ENCODE data around the gene KIF17.

Gene KIF17

GRCh38 chr1:20619999-20620398 is 97.8 kb downstream of the KIF17 start:
- H3K27me3 ChIP-seq: peaks cover 0 to 3% of the 10 kb centered on the region in 2 donors
- intact Hi-C loops (cut with DNase I; ENCODE audit: low total_unique reads): no loop called here
- no peak for DNase-seq
- no peaks in the 10 kb centered on the region for H3K9me3 ChIP-seq
- H3K4me1 ChIP-seq: peaks cover 0 to 9% (median 3%) of the 10 kb centered on the region in 4 donors
- no peak overlapping the region for H3K4me3 ChIP-seq
- TF ChIP-seq CTCF (IDR thresholded peaks at IDR 0.05): no peak
- H3K27ac ChIP-seq: no peak overlapping the region
- no peaks in the 10 kb centered on the region for H3K36me3 ChIP-seq

GRCh38 chr1:20618550-20618949 is 99.3 kb downstream of the KIF17 start:
- TF ChIP-seq CTCF (IDR thresholded peaks at IDR 0.05): no peak
- H3K4me1 ChIP-seq: peaks cover 0 to 14% (median 4%) of the 10 kb centered on the region in 4 donors
- H3K9me3 ChIP-seq: no peaks in the 10 kb centered on the region
- no peaks in the 10 kb centered on the region for H3K36me3 ChIP-seq
- no peaks in the 10 kb centered on the region for H3K27me3 ChIP-seq
- H3K27ac ChIP-seq: no peak overlapping the region
- no peak overlapping the region for H3K4me3 ChIP-seq
- no peak for DNase-seq
- intact Hi-C loops (cut with DNase I; ENCODE audit: low total_unique reads): no loop called here

GRCh38 chr1:20616847-20617487 is 100.8 kb downstream of the KIF17 start:
- TF ChIP-seq CTCF (IDR thresholded peaks at IDR 0.05): no peak
- Histone ChIP-seq H3K27ac (no peak overlapping the region), H3K4me1 (peaks cover 0 to 14% (median 4%) of the 10 kb centered on the region in 4 donors), H3K4me3 (no peak overlapping the region), H3K36me3 (no peaks in the 10 kb centered on the region), H3K27me3 (no peaks in the 10 kb centered on the region), H3K9me3 (no peaks in the 10 kb centered on the region)
- DNase-seq: no peak
- intact Hi-C loops (cut with DNase I; ENCODE audit: low total_unique reads): no loop called here

GRCh38 chr1:20615946-20616846 is 101.6 kb downstream of the KIF17 start:
- intact Hi-C loops (cut with DNase I; ENCODE audit: low total_unique reads): no loop called here
- no peak for TF ChIP-seq CTCF (IDR thresholded peaks at IDR 0.05)
- H3K27me3 ChIP-seq: no peaks in the 10 kb centered on the region
- H3K9me3 ChIP-seq: no peaks in the 10 kb centered on the region
- no peak overlapping the region for H3K4me3 ChIP-seq
- peaks cover 0 to 14% (median 4%) of the 10 kb centered on the region in 4 donors for H3K4me1 ChIP-seq
- no peak for DNase-seq
- no peaks in the 10 kb centered on the region for H3K36me3 ChIP-seq
- H3K27ac ChIP-seq: no peak overlapping the region

GRCh38 chr1:20614131-20614579 is 103.7 kb downstream of the KIF17 start:
- H3K36me3 ChIP-seq: no peaks in the 10 kb centered on the region
- no peak overlapping the region for H3K4me3 ChIP-seq
- no peaks in the 10 kb centered on the region for H3K27me3 ChIP-seq
- H3K9me3 ChIP-seq: no peaks in the 10 kb centered on the region
- intact Hi-C loops (cut with DNase I; ENCODE audit: low total_unique reads): no loop called here
- H3K27ac ChIP-seq: no peak overlapping the region
- no peak for TF ChIP-seq CTCF (IDR thresholded peaks at IDR 0.05)
- peaks cover 0 to 14% (median 4%) of the 10 kb centered on the region in 4 donors for H3K4me1 ChIP-seq
- no peak for DNase-seq

All from tibial artery (tissue), 4 donors.